ES-I3 (cell line): Measurements from ENCODE around the gene BFAR.
"Not testable (repeated sequence)": the region's sequence is repeated elsewhere in the genome, so short reads cannot be mapped to it uniquely, and the experiment has no call there.

Experiments
- H3K36me3 ChIP-seq: 2 replicates; pipeline ENCODE4 v1.6.1; 2013; ENCODE audit warnings: mild to moderate bottlenecking, low read length, control low read depth, moderate library complexity; ENCODE audit not compliant: insufficient read depth
- H3K4me1 ChIP-seq: 2 replicates; pipeline ENCODE4 v1.6.1; 2013; ENCODE audit warnings: mild to moderate bottlenecking, control low read depth, low read length; ENCODE audit not compliant: insufficient read depth
- H3K9ac ChIP-seq: 2 replicates; pipeline ENCODE4 v1.6.1; 2013; ENCODE audit warnings: low read depth, mild to moderate bottlenecking, low read length, moderate library complexity
- H3K9me3 ChIP-seq: 2 replicates; pipeline ENCODE4 v1.6.1; 2013; ENCODE audit warnings: mild to moderate bottlenecking, low read length, moderate library complexity; ENCODE audit not compliant: control insufficient read depth, insufficient read depth

BFAR gene

GRCh38 chr16:14628806-14629611 is 3.7 kb upstream of the BFAR start:
- H3K4me1 ChIP-seq: peaks cover 9% of the 10 kb centered on the region
- peak overlapping the region; percentile 96 for H3K9ac ChIP-seq
- H3K36me3 ChIP-seq: peaks cover 19% of the 10 kb centered on the region
- no peaks in the 10 kb centered on the region for H3K9me3 ChIP-seq

DNA sequence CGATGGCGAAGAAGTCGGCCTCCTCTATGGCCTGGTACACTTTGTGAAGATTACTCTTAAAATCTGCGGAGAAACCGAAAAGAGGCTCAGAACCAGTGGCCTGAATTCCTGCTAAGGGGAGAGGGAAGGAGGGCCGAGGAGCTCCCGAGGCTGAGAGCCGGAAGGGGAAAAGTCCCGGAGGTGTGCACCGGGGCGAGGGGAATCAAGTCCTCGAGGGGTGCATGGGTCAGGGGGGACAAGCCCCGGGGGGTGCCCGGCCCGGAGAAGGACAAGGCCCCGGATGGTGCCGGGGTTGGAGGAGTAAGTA is 3.2 kb upstream of the BFAR start:
- Histone ChIP-seq H3K9me3 (no peaks in the 10 kb centered on the region), H3K9ac (peak overlapping the region; percentile 96), H3K4me1 (peaks cover 10% of the 10 kb centered on the region), H3K36me3 (peaks cover 15% of the 10 kb centered on the region)

GRCh38 chr16:14629919-14630619 is 2.7 kb upstream of the BFAR start, which contains the start of gene PARN:
TSS of gene PARN (minus strand) at chr16:14630260. CDS start at chr16:14630125, 135 bp downstream.
- Histone ChIP-seq H3K4me1 (peaks cover 15% of the 10 kb centered on the region), H3K9ac (peak within 1 kb of the TSS; percentile 96), H3K9me3 (no peaks in the 10 kb centered on the region), H3K36me3 (peaks cover 10% of the 10 kb centered on the region)

DNA sequence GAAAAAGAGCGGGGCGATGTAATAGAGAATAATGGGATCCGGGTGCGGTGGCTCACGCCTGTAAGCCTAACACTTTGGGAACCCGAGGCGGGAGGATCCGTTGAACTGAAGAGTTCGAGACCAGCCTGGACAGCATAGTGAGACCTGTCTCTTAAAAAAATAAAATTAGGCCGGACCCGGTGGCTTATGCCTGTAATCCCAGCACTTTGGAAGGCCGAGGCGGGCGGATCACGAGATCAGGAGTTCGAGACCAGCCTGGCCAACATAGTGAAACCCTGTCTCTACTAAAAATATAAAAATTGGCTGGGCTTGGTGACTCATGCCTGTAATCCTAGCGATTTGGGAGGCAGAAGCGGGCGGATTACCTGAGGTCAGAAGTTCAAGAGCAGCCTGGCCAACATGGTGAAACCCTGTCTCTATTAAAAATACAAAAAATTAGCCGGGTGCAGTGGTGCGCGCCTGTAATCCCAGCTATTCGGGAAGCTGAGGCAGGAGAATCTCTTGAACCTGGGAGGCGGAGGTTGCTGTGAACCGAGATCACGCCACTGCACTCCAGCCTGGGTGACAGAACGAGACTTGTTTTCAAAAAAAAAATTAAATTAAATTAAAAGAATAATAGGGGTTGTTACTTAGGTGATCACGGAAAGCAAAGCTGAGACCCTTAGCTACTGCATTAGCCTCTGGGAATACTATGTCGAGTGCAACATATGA is 2.0 kb upstream of the BFAR start:
- H3K36me3 ChIP-seq, H3K9me3 ChIP-seq: not testable (repeated sequence)
- H3K4me1 ChIP-seq: peaks cover 20% of the 10 kb centered on the region
- H3K9ac ChIP-seq: peak overlapping the region; percentile 96; the same call in 1 of the 2 replicates

DNA sequence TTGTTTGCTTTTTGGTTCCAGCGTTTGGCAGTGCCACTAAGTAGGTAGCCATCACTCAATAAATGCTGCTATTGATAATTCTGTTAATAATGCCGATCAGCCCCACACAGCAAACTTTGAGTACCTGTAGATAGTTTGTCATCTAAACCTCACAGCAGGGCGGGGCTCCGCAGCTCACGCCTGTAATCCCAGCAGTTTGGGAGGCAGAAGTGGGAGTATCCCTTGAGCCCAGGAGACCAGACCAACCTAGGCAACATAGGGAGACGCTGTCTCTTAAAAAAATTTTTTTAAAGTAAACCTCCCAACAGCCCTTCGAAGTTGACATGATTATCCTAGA is 1.6 kb downstream of the BFAR start:
- Histone ChIP-seq H3K4me1 (peaks cover 18% of the 10 kb centered on the region), H3K9me3 (no peaks in the 10 kb centered on the region), H3K36me3 (peaks cover 2% of the 10 kb centered on the region; the same call in 1 of the 2 replicates), H3K9ac (peak overlapping the region; percentile 97; the same call in 1 of the 2 replicates)

DNA sequence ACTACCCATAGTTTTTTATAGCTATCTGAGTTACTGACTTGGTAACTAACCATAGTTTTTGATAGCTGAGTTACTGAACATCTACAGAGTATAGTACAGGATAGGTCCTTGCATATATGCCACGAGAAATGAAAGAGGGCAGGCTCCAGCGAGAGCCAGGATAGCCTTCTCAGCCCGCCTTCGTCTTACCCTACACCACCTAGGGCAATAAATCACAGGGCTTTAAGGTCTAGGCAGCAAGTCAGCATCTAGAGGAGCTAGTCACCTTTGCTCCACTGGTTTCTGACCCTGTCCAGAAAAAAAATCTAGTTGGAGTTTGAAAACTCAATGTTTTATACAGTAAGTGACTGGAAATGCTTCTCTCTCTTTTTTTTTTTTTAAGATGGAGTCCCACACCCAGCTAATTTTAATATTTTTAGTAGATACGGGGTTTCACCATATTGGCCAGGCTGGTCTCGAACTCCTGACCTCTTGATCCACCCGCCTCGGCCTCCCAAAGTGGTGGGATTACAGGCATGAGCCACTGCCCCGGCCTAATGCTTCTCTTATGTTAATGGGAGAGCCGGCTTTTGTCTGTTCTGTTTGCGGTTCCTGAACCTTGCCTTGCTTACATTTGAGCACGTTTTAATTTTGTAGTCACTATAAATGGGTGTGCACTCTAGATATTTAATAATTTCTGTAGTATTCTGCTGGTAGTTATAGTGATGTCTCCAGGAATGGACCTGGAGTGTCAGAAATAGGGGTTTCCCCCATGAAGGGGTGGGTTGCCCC is 2.8 kb downstream of the BFAR start:
- Histone ChIP-seq H3K36me3 (peaks cover 4% of the 10 kb centered on the region; the same call in 1 of the 2 replicates), H3K9ac (peak overlapping the region; percentile 29), H3K9me3 (no peaks in the 10 kb centered on the region), H3K4me1 (peaks cover 23% of the 10 kb centered on the region)

DNA sequence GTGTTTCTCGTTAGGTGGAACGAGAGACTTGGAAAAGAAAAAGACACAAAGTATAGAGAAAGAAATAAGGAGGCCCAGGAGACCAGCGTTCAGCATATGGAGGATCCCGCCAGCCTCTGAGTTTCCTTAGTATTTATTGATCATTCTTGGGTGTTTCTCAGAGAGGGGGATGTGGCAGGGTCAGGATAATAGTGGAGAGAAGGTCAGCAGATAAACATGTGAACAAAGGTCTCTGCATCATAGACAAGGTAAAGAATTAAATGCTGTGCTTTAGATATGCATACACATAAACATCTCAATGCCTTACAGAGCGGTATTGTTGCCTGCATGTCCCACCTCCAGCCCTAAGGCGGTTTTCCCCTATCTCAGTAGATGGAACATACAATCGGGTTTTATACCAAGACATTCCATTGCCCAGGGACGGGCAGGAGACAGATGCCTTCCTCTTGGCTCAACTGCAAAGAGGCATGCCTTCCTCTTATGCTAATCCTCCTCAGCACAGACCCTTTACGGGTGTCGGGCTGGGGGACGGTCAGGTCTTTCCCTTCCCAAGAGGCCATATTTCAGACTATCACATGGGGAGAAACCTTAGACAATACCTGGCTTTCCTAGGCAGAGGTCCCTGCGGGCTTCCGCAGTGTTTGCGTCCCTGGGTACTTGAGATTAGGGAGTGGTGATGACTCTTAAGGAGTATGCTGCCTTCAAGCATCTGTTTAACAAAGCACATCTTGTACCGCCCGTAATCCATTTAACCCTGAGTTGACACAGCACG is 3.6 kb downstream of the BFAR start:
- H3K36me3 ChIP-seq, H3K9me3 ChIP-seq: not testable (repeated sequence)
- Histone ChIP-seq H3K9ac (peak overlapping the region; percentile 29), H3K4me1 (peaks cover 28% of the 10 kb centered on the region)

DNA sequence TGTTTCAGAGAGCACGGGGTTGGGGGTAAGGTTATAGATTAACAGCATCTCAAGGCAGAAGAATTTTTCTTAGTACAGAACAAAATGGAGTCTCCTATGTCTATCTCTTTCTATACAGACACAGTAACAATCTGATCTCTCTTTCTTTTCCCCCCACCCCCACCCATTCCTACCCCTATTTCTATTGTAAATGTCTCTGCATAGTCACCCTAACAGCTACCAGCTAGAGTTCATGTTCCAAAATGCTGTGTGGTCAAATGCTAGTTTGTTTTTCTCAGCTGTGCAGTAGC is 4.1 kb downstream of the BFAR start:
- not testable (repeated sequence) for H3K36me3 ChIP-seq, H3K9me3 ChIP-seq
- Histone ChIP-seq H3K9ac (peak overlapping the region; percentile 29), H3K4me1 (peaks cover 32% of the 10 kb centered on the region)

DNA sequence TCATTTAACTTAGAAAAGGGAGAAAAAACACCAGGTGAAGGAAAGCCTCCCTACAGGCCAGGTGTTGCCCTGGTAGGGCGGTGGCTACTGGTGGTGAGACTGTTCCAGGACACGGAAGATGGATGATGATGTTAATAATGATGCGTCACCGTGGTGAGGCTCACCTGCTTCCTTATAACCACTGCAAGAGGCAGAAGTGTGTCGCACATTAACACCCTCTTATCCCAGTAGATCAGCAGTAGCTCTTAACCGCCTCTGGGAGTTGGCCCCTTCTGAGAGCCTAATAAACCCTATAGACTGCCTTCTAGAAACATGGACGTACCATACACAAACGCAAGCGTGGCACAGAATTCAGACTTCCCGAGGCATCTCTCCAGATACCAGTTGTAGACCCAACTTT is 7.8 kb downstream of the BFAR start:
- peaks cover 28% of the 10 kb centered on the region for H3K4me1 ChIP-seq
- H3K9me3 ChIP-seq: no peaks in the 10 kb centered on the region
- H3K36me3 ChIP-seq: peaks cover 7% of the 10 kb centered on the region; the same call in 1 of the 2 replicates
- no peak overlapping the region for H3K9ac ChIP-seq

- Histone ChIP-seq H3K9me3 (no peaks in the 10 kb centered on the region), H3K4me1 (peaks cover 27% of the 10 kb centered on the region), H3K36me3 (peaks cover 7% of the 10 kb centered on the region; the same call in 1 of the 2 replicates), H3K9ac (no peak overlapping the region)
Observed at GRCh38 chr16:14641206-14641605, 8.5 kb downstream of the BFAR start.

- Histone ChIP-seq H3K36me3 (peaks cover 7% of the 10 kb centered on the region; the same call in 1 of the 2 replicates), H3K9ac (no peak overlapping the region), H3K4me1 (peaks cover 27% of the 10 kb centered on the region), H3K9me3 (no peaks in the 10 kb centered on the region)
Observed at GRCh38 chr16:14641926-14642325, 9.2 kb downstream of the BFAR start.

- H3K4me1 ChIP-seq: no peaks in the 10 kb centered on the region
- H3K9ac ChIP-seq: no peak overlapping the region
- H3K36me3 ChIP-seq: peaks cover 31% of the 10 kb centered on the region
- H3K9me3 ChIP-seq: no peaks in the 10 kb centered on the region
Observed at GRCh38 chr16:14649816-14650215, 17.1 kb downstream of the BFAR start.

DNA sequence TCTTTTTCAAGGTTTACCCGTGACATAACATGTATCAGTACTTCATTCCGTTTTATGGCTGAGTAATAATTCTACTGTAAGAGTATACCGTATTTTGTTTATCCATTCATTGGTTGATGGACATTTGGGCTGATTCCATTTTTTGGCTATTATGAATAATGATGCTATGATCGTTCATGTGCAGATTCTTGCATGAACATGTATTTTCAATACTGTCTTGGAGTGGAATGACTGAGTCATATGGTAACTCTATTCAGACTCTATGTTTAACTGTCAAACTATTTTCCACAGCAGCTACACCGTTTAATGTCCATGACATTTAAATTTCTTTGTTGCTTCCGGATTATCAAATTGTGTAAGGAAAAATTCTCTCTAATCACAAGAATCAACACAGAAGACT is 17.9 kb downstream of the BFAR start:
- Histone ChIP-seq H3K4me1 (no peaks in the 10 kb centered on the region), H3K9me3 (no peaks in the 10 kb centered on the region), H3K36me3 (peaks cover 32% of the 10 kb centered on the region), H3K9ac (no peak overlapping the region)

DNA sequence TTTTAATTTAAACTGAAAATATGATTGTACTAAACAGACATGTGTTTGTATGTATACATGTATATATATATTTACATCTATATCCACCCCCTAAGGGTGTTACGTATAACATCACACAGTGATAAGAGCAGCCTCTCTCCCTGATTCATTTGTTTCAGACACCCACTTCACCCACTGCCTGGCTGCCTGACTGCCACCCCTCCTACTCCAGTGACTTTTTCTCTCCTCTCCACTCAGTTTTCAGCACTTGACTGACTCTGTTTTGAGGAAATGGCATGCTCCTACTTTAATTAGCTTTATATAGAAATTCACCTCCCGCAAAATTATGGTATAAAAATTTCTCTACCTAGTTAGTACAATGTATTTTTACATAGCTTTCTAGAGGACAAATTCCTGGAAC is 20.0 kb downstream of the BFAR start:
- Histone ChIP-seq H3K9me3 (no peaks in the 10 kb centered on the region), H3K4me1 (no peaks in the 10 kb centered on the region), H3K36me3 (peaks cover 35% of the 10 kb centered on the region), H3K9ac (no peak overlapping the region)
